Raji (cell line): ENCODE results near the gene STAT5A.
A peak's percentile ranks its signal among the peaks of the same experiment; 100 is the strongest.

Source experiments
- POLR2A ChIP-seq: IDR thresholded peaks from 2 replicates; pipeline ENCODE4 v1.6.1; 2011; ENCODE audit warnings: low read depth, low read length, control low read depth; ENCODE audit not compliant: insufficient read depth

The STAT5A gene

DNA sequence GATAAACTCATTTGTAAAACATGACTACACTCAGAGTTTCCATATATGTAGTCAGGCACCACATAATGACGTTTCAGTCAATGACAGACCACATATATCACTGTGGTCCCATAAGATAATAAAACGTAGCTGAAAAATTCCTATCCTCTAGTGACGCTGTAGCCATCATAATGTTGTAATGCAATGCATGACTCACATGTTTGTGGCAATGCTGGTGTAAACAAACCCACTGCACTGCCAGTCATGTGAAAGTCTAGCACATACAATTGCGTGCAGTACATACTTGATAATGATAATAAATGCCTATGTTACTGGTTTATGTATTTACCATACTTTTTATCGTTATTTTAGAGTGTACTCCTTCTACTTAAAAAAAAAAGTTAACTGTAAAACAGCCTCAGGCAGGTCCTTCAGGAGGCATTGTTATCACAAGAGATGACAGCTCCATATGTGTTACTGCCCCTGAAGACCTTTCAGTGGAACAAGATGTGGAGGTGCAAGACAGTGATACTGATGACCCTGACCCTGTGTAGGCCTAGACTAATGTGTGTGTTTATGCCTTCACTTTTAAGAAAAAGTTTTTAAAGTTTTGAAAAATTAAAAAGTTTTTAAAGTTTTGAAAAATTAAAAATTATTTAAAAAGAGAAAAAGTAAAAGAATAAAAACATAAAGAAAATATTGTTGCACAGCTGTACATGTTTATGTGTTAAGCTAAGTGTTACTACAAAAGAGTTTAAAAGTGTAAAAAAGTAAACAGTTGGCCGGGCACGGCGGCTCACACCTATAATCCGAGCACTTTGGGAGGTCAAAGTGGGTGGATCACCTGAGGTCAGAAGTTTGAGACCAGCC lies 21.2 kb upstream of the STAT5A start:
- TF ChIP-seq POLR2A, result no peak

DNA sequence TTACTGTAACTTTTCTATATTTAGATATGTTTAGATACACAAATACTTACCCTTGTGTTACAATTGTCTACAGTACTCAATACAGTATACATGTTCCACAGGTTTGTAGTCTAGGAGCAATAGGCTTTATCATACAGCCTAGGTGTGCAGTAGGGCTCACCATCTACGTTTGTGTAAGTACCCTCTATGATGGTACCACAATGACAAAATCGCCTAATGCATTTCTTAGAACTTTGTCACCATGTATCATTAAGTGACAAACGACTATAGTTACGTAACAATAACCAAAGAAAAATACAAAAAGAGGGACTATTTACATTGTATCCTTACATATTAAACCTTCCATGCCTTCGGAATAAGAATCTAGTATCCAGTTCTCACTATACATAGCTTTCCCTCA lies 20.1 kb upstream of the STAT5A start:
- TF ChIP-seq POLR2A, result no peak

DNA sequence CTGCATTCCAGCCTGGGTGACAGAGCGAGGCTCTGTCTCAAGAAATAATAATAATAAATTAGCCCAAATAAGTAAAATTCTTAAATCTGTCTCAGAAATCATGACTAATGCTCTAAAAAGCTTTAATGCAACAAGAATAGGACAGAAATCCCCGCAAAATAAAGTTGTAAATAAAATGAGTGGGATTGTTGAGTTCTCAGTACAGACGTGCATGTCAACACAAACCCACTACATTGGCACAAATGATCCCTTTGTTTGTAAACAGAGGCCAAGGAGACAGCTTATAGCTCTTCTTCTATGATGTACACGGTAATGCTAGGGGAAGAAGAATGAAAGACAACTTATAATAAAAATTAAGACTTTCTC lies 18.1 kb upstream of the STAT5A start:
- no peak for TF ChIP-seq POLR2A

DNA sequence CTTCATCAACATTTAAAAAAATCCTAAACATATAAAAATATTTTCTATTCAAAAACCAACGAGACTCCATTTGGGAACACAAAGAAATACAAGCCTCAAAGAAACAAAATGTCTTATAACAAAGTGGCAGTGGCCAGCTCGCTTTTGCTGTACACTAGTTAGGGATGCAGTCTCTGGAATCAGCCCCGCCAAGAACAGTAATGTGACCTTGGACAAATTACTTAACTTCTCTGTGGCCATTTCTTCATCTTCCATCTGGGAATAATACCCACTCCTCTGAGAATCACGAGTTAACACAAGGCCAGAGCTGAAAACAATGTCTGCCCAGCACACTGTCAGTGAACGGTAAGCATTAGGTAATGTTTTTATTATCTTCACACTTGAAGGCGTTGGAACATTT lies 17.7 kb upstream of the STAT5A start:
- no peak for TF ChIP-seq POLR2A

DNA sequence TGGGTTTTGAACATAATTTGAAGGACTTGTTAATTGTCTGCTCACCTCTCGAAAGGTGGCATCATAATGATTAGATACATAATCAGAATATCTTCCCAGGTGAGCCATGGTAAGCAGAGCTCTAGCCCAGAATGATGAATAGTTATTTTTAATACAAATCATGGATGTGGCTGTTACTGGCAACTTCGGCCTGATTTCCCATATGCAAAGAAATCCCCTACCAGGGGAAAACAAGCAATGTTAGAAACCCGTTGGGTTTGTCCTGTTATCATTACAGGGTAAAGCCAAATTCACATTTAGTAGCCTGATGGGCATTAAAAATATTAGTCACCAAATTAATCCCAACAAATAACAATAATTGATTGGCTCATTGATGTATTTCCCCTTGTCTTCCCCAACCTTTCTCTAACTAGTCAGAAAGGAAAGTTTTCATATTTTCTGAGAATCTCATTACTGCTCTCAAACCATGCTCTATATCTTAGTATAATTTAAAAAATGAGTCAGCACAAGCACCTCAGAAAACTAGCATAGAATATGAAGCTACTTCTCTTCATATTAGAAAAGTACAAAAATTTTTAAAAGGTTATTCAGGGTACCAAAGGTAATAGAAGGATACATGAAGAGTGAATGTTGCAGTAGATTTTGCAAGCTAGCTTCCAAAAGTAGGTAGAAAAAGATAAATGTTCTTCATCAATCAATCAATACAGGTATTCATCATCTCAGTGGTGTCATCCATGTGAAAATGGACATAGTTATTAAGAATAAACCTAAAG lies 17.1 kb upstream of the STAT5A start:
- TF ChIP-seq POLR2A, result no peak

DNA sequence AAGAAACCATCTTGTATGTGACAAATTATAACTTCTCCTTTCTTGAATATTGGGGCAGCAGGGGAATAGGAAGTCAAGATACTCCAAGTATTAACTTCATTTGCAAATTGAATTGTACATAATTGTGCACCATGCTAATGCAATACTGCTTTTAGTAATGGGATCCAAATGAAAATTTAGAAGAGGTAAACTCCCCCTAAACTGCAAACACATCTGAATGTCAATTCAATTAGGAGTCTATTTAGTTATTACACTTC lies 16.6 kb upstream of the STAT5A start:
- TF ChIP-seq POLR2A, result no peak

DNA sequence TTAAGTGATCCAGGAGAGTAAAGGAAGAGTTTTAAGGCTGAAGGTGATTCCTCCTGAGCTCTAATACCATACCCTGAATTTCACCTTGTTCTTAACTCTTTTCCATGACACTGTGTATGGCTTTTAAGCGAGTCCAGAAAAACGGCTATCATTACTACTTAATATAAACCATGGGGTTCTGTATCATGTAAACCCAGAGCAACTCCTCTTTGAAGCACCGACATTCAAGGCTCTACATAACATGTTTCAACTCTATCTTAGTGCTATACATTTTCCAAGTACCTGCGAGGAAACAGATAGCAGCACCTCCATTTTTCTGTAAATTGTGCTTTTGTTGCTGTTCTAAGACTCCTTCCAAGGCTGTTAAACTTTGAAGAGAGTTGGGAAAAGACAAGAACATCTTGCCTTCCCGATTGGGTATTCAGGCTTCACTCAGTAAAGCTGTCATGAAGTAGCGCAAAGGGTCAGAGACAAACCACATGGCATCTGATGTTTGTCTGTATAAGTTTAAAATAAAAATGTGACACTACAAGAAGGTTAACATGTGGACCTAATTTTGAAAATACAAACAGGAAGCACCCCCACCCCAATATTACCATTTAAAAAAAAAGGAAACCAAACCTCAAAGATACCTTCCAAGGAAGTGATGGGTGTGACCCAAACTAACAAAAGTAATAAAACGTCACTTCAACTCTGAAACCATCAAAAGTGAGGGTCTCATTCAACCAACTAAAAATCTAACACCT lies 16.0 kb upstream of the STAT5A start:
- no peak for TF ChIP-seq POLR2A

DNA sequence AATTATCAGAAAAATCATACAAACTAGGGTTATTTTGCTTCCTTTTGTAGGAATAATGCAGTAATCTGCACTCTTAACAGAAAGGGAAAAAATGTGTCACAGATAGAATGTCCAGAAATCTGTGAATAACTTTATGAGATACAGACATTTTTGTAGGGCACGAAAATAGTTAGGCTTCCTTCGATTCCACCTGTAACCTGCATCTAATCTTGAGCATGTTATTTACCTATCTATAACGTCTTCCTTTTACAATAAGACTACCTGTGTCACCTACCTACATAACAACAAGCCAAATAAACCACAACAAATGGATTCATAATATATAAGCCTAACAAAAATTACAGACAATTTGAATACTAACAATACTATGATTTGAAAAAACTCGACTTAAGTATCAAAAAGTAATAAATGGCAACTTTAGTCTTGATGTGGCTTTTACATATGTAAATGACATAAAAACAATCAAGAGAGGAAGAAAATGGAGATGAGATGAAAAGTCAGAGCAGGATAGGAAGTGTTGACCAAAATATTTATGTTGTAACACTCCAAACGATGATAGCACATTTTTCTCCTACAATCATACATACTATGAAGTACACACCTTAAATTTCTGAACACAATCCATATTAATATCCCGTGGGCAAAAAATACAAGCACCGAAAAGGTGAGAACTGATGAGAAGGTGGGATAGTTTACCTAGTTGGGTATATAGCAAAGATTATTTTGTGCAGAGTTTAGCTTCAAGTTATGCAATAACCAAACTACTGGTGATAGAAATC lies 14.6 kb upstream of the STAT5A start:
- TF ChIP-seq POLR2A, result no peak

DNA sequence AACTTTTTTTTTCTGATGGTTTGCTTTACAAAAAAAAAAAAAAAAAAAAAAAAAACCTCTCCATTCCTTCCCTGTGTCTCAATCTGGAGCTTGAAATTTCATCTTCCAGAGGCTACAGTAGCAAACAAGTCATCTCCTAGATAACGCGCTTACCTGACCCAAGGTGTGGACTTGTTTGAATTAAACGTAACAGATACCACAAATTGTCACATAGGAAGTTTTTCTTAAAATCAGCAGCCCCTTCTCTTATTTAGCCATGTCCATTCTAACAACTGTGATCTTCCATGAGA lies 14.1 kb upstream of the STAT5A start:
- TF ChIP-seq POLR2A, result no peak

DNA sequence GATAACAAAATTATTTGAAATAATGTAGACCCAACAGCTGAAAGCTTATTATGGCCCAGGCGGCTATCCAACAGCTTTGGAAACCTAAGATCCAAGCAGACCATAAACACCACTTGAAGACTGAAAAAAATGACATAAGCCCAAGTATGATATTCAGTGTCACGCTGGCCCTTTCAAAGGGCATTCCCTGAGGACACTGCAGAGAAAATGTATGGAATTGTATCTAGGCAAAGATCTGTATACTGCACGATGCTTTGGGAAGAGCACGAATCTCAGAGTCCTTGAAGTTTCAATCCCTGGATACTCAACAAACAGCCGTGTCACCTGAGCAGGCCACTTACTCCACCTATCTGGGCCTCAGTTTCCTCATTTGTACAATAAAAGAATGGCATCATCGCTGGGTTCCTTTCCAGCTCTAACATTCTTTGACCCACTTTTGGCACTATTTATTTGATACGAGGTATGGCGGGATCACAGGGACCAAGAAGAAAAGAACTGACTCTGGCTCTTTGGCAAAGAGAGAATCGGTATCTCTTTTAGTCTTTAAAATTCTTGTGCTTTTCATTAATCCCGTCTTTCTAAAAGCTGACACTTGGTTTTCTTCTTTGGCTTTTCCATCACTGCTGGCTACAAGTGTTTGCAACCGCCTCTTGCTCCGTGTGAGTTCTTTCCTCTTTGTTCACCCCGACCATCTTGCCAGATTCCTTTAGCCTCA lies 13.3 kb upstream of the STAT5A start:
- TF ChIP-seq POLR2A, result no peak

DNA sequence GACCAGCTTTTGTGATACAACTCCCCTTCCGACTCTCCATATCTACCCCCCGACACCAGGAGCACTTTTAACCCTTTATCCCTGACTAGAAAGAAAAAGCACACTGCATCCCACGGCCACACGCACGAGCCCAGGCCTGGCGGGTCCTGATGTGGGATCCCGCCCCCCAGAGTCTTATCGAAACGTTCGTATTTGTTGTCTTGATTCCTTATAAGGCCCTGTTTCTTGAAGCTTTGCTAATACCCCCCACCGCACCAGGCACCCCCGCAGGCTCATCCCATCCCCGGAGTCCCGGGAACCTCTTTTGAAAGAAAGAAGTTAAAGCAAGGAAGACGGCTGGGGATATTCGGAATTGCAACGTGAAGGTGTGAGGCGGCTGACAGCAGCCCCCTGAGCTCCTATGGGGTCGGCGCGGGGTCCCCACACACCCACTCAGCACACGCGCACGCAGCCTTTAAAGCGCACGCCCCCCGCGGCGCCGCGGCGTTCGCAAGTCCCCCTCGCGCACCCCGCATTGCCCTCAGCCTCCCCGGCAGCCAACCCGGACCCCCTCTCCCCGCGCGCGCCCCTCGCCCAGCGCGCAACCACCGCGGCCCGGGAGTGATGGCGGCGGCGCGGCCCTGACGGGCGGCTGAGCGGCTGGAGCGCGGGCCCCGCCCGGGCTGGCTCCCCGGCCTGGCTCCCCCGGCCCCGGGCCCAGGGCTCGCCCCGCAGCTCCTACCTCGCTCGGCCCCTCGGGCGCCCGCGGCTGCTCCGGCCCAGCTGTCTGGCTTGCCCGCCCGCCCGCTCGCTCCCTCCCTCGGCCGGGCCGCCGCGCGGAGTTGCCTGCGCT lies 12.6 kb upstream of the STAT5A start:
- no peak for TF ChIP-seq POLR2A

DNA sequence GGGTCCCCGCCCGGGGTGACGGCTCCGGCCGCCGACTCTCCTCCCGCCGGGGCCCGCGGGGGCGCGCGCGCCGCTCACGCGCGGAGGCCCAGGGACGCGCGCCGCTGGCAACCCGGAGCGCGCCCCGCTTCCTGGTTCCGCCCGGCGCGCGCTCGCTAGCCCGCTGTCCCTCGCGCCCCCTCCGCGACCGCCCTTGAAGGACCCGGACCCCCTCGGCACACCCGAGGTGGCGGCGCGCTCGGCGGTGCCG lies 12.0 kb upstream of the STAT5A start, which contains the start of gene STAT5B:
Gene STAT5B, minus strand, starts transcription at position 33 of the 250 bp plus-strand sequence. CDS start 44,264 bp downstream, outside the sequence.
- peak; percentile 66 for TF ChIP-seq POLR2A

DNA sequence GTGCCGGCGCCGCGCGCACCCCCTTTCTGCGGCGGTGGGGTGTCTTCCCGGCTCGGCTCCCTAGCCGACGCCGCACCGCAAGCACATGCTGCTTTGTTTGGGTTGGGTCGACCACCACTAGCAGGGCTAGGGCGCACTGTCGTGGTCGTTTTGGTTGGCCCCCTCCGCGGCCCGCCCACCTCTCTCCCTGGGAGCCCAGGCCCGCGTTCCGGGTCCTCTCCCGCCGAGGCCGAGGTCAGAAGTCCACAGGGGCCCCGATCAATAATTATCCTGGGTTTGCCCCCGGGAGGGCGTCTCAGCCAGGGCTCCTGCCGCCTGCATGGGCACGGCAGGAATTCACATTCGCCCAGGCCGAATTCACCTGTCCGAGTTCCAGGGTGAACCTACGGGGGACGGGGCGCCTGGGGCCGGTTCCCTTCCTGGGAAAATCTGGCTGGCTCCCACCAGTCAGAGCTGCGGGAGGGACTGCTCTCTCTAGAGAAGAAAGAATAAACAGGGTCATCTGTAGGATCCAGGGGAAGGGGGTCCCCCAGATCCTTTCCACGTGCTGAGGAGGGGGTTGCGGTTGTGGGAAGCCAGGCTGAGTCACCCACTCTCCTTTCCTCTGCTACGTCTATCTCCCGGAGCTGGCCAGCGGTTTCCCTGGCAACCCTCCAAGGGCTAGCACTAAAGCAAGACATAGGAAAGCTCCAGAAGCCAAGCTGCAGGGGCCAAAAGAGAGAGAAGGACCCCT lies 11.5 kb upstream of the STAT5A start:
- no peak for TF ChIP-seq POLR2A
